ENCODE data around the gene KLHL3. TPM values are rescaled to one million over a fixed set of nuclear protein-coding genes. Genes with fewer than 3 reads are reported as not detected.
A peak's percentile ranks its signal among the peaks of the same experiment; 100 is the strongest.

KLHL3 gene
- total and polyA plus RNA-seq, 8 donors: 1.8 to 6.6 (median 3.1) TPM

DNA sequence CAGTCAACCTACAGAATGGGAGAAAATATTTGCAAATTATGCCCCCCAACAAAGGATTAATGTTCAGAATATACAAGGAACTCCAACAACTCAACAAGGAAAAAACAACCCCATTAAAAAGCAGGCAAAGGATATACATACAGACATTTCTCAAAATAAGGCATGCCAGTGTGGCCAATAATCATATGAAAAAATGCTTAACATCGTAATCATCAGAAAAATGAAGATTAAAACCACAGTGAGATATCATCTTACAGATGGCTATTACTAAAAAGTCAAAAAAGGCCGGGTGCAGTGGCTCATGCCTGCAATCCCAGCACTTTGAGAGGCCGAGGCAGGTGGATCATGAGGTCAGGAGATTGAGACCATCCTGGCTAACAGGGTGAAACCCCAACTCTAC, 103.2 kb downstream of the KLHL3 start:
- Histone ChIP-seq H3K4me1 (peaks cover 0 to 6% (median 4%) of the 10 kb centered on the region in 3 donors), H3K27me3 (no peaks in the 10 kb centered on the region), H3K27ac (no peak overlapping the region), H3K4me3 (no peak overlapping the region), H3K36me3 (no peaks in the 10 kb centered on the region), H3K9me3 (no peaks in the 10 kb centered on the region)
- DNase-seq (no peak), ATAC-seq (no peak), FAIRE-seq (no peak)
- TF ChIP-seq, protein P1, sequence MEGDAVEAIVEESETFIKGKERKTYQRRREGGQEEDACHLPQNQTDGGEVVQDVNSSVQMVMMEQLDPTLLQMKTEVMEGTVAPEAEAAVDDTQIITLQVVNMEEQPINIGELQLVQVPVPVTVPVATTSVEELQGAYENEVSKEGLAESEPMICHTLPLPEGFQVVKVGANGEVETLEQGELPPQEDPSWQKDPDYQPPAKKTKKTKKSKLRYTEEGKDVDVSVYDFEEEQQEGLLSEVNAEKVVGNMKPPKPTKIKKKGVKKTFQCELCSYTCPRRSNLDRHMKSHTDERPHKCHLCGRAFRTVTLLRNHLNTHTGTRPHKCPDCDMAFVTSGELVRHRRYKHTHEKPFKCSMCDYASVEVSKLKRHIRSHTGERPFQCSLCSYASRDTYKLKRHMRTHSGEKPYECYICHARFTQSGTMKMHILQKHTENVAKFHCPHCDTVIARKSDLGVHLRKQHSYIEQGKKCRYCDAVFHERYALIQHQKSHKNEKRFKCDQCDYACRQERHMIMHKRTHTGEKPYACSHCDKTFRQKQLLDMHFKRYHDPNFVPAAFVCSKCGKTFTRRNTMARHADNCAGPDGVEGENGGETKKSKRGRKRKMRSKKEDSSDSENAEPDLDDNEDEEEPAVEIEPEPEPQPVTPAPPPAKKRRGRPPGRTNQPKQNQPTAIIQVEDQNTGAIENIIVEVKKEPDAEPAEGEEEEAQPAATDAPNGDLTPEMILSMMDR (IDR thresholded peaks at IDR 0.05): no peak
- 89 to 94% methylated on average over 3 of the region's 3 CpGs for WGBS, 2 donors
- intact Hi-C loops (cut with DNase I): no loop called here

DNA sequence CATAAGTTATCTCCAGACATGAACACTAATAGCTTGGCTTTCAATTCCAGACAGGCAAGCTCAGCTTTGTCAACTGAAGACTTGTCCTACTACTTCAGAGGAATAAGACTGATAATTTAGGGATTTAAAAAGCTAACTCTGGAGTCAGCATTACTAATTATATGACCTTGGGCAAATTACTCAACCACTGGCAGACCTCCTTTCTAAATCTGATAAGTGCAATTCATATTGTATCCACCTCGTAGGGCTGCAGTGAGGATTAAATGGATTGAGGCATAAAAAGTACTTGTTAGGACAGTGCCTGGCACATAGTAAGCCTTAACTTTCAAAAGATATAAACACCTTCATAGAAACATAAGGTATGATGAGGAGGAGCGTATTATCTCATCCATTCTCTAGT, 104.4 kb downstream of the KLHL3 start:
- no peak for DNase-seq
- H3K9me3 ChIP-seq: no peaks in the 10 kb centered on the region
- no peak overlapping the region for H3K4me3 ChIP-seq
- intact Hi-C loops (cut with DNase I): no loop called here
- no peak overlapping the region for H3K27ac ChIP-seq
- 57 to 63% methylated on average over 2 of the region's 2 CpGs for WGBS, 2 donors
- TF ChIP-seq, protein P1 (IDR thresholded peaks at IDR 0.05): no peak
- H3K4me1 ChIP-seq: peaks cover 0 to 13% (median 7%) of the 10 kb centered on the region in 3 donors
- H3K36me3 ChIP-seq: no peaks in the 10 kb centered on the region
- no peak for FAIRE-seq
- ATAC-seq: no peak
- no peaks in the 10 kb centered on the region for H3K27me3 ChIP-seq

DNA sequence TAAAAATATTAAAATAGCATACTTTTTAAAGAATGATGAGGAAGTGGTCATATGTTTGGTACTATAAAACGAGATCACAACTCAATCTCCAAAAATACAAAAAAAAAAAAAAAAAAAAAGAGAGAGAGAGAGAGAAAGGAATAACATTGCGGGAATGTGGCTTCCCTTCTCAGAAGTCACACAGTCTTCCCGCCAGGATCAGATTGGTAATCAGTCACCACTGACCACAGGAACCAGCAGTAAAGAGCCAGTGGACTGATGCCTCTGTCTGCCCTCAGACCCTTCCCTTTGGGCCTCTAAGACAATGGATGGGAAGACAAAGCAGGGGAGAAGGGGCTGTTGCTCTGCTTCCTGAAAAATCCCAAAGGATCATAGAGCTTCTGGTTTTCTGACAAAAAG, 104.9 kb downstream of the KLHL3 start:
- DNase-seq (no peak), ATAC-seq (no peak), FAIRE-seq (no peak)
- TF ChIP-seq, protein P1 (IDR thresholded peaks at IDR 0.05): no peak
- Histone ChIP-seq H3K27me3 (no peaks in the 10 kb centered on the region), H3K9me3 (no peaks in the 10 kb centered on the region), H3K4me1 (peaks cover 0 to 13% (median 7%) of the 10 kb centered on the region in 3 donors), H3K36me3 (no peaks in the 10 kb centered on the region), H3K4me3 (no peak overlapping the region), H3K27ac (no peak overlapping the region)
- WGBS, 2 donors: 67 to 79% methylated on average over 3 of the region's 3 CpGs
- intact Hi-C loops (cut with DNase I): no loop called here

DNA sequence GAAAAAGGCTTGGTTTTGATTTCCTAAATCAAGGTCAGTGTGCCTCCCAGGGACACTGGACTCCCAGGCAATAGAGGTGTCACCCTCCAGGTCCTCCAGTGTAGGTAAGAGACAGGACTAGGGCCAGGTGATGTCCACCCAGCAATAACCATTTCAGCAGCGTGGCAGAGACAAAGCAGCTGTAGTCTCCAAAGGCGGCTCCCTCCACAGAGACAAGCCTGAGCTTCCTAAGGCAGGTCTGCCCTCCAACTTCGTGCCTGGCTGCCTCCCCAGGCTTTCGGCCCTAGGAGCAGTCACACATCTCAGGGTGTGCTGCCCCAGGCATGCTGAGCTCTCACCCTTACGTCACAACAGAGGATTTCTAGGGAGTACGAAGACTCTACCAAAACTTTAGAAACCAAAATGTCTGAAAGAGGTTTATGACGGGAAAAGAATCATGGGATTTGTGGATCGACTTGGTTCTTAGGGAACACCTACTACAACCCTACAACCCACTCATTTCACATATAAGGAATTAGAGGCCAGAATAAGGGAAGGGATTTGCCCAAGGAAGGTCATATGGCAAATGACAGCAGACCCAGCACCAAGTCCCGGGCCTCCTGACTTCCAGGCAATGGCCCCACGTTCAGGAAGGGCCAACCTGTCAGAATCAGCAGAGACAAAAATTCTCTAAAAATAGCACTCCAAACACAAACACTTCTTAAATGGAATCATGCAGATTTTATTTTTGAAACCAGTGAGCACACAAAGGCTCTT, 105.5 kb downstream of the KLHL3 start:
- TF ChIP-seq, protein P1 (IDR thresholded peaks at IDR 0.05): no peak
- H3K4me1 ChIP-seq: peaks cover 0 to 13% (median 7%) of the 10 kb centered on the region in 3 donors
- no peak for FAIRE-seq
- H3K36me3 ChIP-seq: no peaks in the 10 kb centered on the region
- H3K27ac ChIP-seq: no peak overlapping the region
- ATAC-seq: no peak
- intact Hi-C loops (cut with DNase I): no loop called here
- H3K4me3 ChIP-seq: no peak overlapping the region
- 79 to 82% methylated on average over 10 of the region's 10 CpGs for WGBS, 2 donors
- H3K27me3 ChIP-seq: no peaks in the 10 kb centered on the region
- no peaks in the 10 kb centered on the region for H3K9me3 ChIP-seq
- no peak for DNase-seq

DNA sequence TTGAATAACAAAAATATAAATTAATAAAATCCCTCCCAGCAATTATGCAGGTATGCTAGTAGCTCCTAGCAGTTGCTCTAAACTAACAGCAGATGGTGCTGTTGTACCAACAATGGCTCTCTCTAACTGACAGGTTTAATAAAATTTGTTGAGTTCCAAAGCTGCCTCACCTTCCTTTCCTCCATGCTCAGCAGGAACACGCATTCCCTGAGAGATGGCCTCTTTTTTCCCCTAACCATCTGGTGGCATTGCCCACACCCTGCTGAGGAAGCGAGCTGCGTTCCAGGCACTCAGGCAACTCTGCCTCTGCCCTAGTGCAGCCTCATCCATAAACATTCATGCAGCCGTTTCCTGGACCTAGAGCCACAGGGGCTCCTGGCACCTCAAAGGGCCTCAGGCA, 106.2 kb downstream of the KLHL3 start:
- H3K4me3 ChIP-seq: no peak overlapping the region
- TF ChIP-seq, protein P1 (IDR thresholded peaks at IDR 0.05): peak; percentile 86 to 93 (median 90)
- 22 to 29% methylated on average over 4 of the region's 4 CpGs for WGBS, 2 donors
- no peaks in the 10 kb centered on the region for H3K36me3 ChIP-seq
- peak; percentile 68 to 87 (median 84) for ATAC-seq
- H3K9me3 ChIP-seq: no peaks in the 10 kb centered on the region
- DNase-seq: peak in 1 of 6 donors; percentile 35
- FAIRE-seq: no peak
- peaks cover 0 to 13% (median 7%) of the 10 kb centered on the region in 3 donors for H3K4me1 ChIP-seq
- no peaks in the 10 kb centered on the region for H3K27me3 ChIP-seq
- H3K27ac ChIP-seq: no peak overlapping the region
- intact Hi-C loops (cut with DNase I): no loop called here
